Naive thymus-derived CD8-positive, alpha-beta T cell (primary cell): Measurements from ENCODE around the gene ASGR2. TPM values are rescaled to one million over a fixed set of nuclear protein-coding genes. Genes with fewer than 3 reads are reported as not detected.
A peak's percentile ranks its signal among the peaks of the same experiment; 100 is the strongest.
"Not testable (repeated sequence)": the region's sequence is repeated elsewhere in the genome, so short reads cannot be mapped to it uniquely, and the experiment has no call there.

ENCODE experiments used
- ATAC-seq, 2 donors: fragments of 150-1000 bp; cut with Tn5 transposase in 1 of 2; sonication (Bioruptor Pico), chemical (Tn5 transposase) in 1 of 2; 1 replicate in 1 of 2; 2 replicates in 1 of 2; pipeline ENCODE4 v1.10.0; 2021; ENCODE audit warnings: mild to moderate bottlenecking in 2 of 2, moderate library complexity in 2 of 2
- POLR2A ChIA-PET: fragments of 350-600 bp; sonication (Branson Sonifier 250); formaldehyde crosslinking; loops from one replicate; lab custom pipeline; 2021; ENCODE audit warnings: antibody characterized with exemption; lab: Charles Lee
- DNase-seq, 10 donors: peaks; one replicate each; pipeline versions ENCODE4 v3.0.0 to v3.0.0-alpha.2; 2020 to 2022
- H3K27ac Mint-ChIP-seq, 10 donors: one replicate each; pipeline ENCODE4 v1.8.0; 2020 to 2022; ENCODE audit warnings: mild to moderate bottlenecking in 10 of 10, mixed read lengths in 10 of 10, moderate library complexity in 4 of 10, inconsistent platforms in 1 of 10
- H3K27me3 Mint-ChIP-seq, 5 donors: one replicate each; pipeline ENCODE4 v1.8.0; 2021 to 2022; ENCODE audit warnings: mixed read lengths in 5 of 5
- H3K36me3 Mint-ChIP-seq, 3 donors: one replicate each; pipeline ENCODE4 v1.8.0; 2020 to 2022; ENCODE audit warnings: mixed read lengths in 3 of 3, mild to moderate bottlenecking in 2 of 3, inconsistent platforms in 1 of 3
- H3K4me1 Mint-ChIP-seq, 4 donors: one replicate each; pipeline ENCODE4 v1.8.0; 2021 to 2022; ENCODE audit warnings: mixed read lengths in 4 of 4
- H3K4me3 Mint-ChIP-seq, 10 donors: one replicate each; pipeline ENCODE4 v1.8.0; 2020 to 2022; ENCODE audit warnings: mild to moderate bottlenecking in 10 of 10, mixed read lengths in 10 of 10, moderate library complexity in 6 of 10, inconsistent platforms in 1 of 10
- H3K9me3 Mint-ChIP-seq, 9 donors: one replicate each; pipeline ENCODE4 v1.8.0; 2020 to 2022; ENCODE audit warnings: mixed read lengths in 9 of 9, mild to moderate bottlenecking in 3 of 9, inconsistent platforms in 1 of 9, moderate library complexity in 1 of 9
- polyA plus RNA-seq, 3 donors: library from polyadenylated mRNA; unstranded; fragments of 300-500 nt; fragmentation: Illumina TruSeq; gene quantifications; one replicate each; pipeline ENCODE4 v1.2.3, GENCODE V29; 2021
- total RNA-seq, 8 experiments: library from RNA in 2 of 8; stranded (reverse) in 2 of 8; gene quantifications; one replicate each; pipeline ENCODE4 v1.2.3 and lab custom pipeline; 2021 to 2026

The ASGR2 gene
- total and polyA plus RNA-seq, 5 experiments from 2014 or later: not detected

DNA sequence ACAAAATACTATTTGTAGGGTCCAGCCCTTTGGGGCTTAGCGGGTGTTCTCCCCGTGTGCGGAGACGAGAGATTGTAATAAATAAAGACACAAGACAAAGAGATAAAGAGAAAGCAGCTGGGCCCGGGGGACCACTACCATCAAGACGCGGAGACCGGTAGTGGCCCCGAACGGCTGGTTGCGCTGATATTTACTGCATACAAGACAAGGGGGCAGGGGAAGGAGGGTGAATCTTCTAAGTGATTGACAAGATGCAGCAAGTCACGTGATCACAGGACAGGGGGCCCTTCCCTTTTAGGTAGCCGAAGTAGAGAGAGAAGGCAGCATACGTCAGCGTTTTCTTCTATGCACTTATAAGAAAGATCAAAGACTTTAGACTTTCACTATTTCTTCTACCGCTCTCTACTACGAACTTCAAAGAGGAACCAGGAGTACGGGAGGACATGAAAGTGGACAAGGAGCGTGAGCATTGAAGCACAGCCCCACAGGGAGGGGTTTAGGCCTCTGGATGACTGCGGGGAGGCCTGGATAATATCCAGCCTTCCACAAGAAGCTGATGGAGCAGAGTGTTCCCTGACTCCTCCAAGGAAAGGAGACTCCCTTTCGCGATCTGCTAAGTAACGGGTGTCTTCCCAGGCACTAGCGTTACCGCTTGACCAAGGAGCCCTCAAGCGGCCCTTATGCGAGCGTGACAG is 23.2 kb downstream of the ASGR2 start:
- POLR2A ChIA-PET, H3K36me3 Mint-ChIP-seq, ATAC-seq, H3K9me3 Mint-ChIP-seq, H3K27ac Mint-ChIP-seq, H3K4me3 Mint-ChIP-seq: not testable (repeated sequence)
- Mint-ChIP-seq H3K27me3 (peaks cover 8 to 40% (median 9%) of the 10 kb centered on the region in 5 donors), H3K4me1 (peaks cover 4 to 30% (median 9%) of the 10 kb centered on the region in 4 donors)
- peak in 6 of 10 donors; percentile 12 to 68 (median 35) for DNase-seq

DNA sequence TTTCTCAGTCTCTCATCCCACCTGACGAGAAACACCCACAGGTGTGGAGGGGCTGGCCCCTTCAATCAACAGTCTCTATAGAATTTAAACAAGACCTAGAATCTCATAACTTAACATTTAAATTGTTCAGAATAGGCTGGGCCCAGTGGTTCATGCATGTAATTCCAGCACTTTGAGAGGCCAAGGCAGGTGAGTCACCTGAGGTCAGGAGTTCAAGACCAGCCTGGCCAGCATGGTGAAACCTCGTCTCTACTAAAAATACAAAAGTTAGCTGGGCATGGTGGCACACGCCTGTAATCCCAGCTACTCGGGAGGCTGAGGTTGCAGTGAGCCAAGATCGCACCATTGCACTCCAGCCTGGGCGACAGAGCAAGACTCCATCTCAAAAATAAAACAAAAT is 25.1 kb downstream of the ASGR2 start:
- H3K27ac Mint-ChIP-seq, H3K9me3 Mint-ChIP-seq, H3K4me3 Mint-ChIP-seq, DNase-seq, H3K36me3 Mint-ChIP-seq, POLR2A ChIA-PET, ATAC-seq: not testable (repeated sequence)
- Mint-ChIP-seq H3K27me3 (peaks cover 11 to 42% (median 13%) of the 10 kb centered on the region in 5 donors), H3K4me1 (peaks cover 0 to 12% (median 7%) of the 10 kb centered on the region in 4 donors)

DNA sequence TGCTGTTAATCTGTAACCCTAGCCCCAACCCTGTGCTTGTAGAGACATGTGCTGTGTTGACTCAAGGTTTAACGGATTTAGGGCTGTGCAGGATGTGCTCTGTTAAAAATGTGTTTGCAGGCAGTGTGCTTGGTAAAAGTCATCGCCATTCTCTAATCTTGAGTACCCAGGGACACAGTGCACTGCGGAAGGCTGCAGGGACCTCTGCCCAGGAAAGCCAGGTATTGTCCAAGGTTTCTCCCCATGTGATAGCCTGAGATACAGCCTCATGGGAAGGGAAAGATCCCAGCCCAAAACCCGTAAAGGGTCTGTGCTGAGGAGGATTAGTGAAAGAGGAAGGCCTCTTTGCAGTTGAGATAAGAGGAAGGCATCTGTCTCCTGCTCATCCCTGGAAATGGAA is 26.2 kb downstream of the ASGR2 start:
- peaks cover 4 to 13% (median 9%) of the 10 kb centered on the region in 4 donors for H3K4me1 Mint-ChIP-seq
- POLR2A ChIA-PET, DNase-seq, H3K27ac Mint-ChIP-seq, H3K36me3 Mint-ChIP-seq, H3K9me3 Mint-ChIP-seq, H3K4me3 Mint-ChIP-seq, ATAC-seq: not testable (repeated sequence)
- H3K27me3 Mint-ChIP-seq: peaks cover 11 to 34% (median 22%) of the 10 kb centered on the region in 5 donors

DNA sequence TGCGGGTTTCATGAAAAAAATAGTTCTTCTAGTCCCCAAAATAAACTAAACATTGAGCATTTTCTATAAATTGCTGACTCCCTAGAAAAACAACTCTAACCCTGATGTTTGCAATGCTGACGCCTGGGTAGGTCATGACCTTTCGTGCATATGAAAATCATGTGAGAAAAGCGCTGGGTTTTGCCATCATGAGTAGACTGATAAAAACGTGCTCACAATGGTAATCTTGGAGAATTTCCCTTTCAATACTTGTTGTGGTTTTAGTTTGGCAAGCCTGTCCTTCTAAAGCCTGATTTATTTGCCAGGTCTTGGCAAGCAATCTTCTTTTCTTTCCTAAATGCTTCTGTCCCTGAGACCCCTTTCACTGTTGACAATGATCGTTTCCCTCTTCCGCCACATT is 30.5 kb downstream of the ASGR2 start:
- H3K36me3 Mint-ChIP-seq: no peaks in the 10 kb centered on the region
- no peaks in the 10 kb centered on the region for H3K9me3 Mint-ChIP-seq
- ATAC-seq: no peak
- H3K27me3 Mint-ChIP-seq: peaks cover 11 to 25% (median 23%) of the 10 kb centered on the region in 5 donors
- H3K4me3 Mint-ChIP-seq: peak overlapping the region in 1 of 10 donors; percentile 48
- peaks cover 13 to 41% (median 31%) of the 10 kb centered on the region in 4 donors for H3K4me1 Mint-ChIP-seq
- peak overlapping the region in 1 of 10 donors; percentile 26 for H3K27ac Mint-ChIP-seq
- no peak for DNase-seq
- POLR2A ChIA-PET: interaction anchor here (0.6 kb wide), 1 partner anchor 665 kb away, joined by 3 read pairs; no protein-coding TSS in a partner anchor

DNA sequence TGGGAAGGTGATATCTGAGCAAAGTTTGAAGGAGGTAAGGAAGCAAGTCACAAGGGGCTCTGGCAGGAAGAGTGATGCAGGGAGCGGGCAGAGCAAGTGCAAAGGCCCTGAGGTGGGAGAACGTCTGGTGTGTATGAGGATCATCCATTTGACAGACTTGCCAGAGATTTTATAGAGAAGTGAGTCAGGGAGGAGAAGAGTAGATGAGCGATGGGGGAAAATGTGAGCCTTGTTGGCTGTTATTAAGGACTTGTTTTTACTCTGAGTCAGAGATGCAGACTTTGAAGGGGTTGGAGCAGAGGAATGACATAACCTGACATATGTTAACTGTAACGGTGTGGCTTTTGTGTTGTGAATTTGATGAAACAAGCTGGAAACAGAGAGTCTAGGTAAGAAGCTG is 31.0 kb downstream of the ASGR2 start:
- DNase-seq (no peak), ATAC-seq (no peak)
- Mint-ChIP-seq H3K9me3 (no peaks in the 10 kb centered on the region), H3K4me3 (peak overlapping the region in 1 of 10 donors; percentile 45), H3K27me3 (peaks cover 8 to 21% (median 21%) of the 10 kb centered on the region in 5 donors), H3K27ac (no peak overlapping the region), H3K36me3 (no peaks in the 10 kb centered on the region), H3K4me1 (peaks cover 13 to 41% (median 31%) of the 10 kb centered on the region in 4 donors)
- POLR2A ChIA-PET: interaction anchor here (0.7 kb wide), 1 partner anchor 612 kb away, joined by 3 read pairs; no protein-coding TSS in a partner anchor

DNA sequence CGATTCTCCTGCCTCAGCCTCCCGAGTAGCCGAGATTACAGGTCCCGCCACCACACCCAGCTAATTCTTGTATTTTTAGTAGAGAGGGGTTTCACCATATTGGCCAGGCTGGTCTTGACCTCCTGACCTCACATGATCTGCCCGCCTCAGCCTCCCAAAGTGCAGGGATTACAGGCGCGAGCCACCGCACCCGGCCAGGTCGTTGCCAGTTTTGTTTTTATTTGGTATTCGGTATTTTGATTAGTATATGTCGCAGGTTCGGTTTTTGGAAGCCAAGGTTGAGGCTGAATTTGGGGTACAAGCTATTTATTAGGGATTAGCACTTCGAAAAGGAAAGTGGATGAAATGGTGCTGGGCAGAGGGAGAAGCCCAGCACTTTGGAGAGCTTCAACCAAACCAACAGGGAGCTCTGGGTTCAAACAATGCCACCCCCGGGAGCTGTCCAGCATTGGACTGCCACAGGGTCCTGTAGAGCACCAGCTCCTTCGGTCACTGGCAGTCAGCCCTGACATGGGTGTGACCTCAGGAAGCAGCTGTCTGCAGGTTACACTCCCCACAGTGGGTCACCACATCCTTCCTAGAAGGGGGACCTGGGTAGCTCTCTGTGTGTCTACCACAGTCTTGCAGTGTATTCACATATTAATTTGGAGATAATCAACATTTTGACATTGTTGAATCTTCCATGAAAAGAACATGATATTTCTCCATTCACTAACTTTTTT is 33.1 kb downstream of the ASGR2 start:
- Mint-ChIP-seq H3K4me1 (peaks cover 15 to 41% (median 31%) of the 10 kb centered on the region in 4 donors), H3K27me3 (peaks cover 3 to 16% (median 8%) of the 10 kb centered on the region in 5 donors), H3K9me3 (no peaks in the 10 kb centered on the region), H3K36me3 (no peaks in the 10 kb centered on the region), H3K4me3 (peak overlapping the region in 6 of 10 donors; percentile 21 to 52 (median 38)), H3K27ac (no peak overlapping the region)
- POLR2A ChIA-PET: interaction anchor here (0.6 to 0.7 kb wide), 2 partner anchors 97 to 302 kb away, joined by 3 to 5 read pairs; no protein-coding TSS in a partner anchor
- DNase-seq (peak in 6 of 10 donors; percentile 8 to 27 (median 21)), ATAC-seq (peak; percentile 49 to 81)

DNA sequence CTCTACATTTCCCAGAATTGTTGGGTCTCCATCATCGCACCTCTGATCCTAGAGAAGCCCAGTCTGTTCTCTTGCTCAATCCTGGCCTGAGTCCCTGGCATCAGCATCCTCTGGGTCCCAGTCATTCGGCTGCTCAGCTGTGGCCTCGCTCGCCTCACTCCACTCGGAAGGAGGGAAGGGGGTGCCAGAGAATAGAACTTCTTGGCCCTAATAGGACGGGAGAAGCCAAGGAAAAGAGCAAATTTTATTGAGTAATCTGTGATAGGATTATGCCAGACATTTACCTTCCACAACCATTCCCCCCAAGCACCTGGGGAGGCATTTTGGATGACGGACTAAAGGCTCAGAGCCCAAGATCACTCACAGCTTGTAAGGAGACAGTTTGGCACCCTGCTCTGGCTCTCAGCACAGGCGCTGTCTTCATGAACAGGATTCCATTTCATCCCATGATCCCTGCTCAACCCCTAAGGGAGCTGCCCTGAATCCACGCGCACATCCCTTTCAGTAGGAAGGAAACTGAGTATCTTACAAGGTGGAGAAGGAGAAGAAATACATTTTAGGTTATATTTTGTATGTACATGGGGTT is 34.1 kb downstream of the ASGR2 start:
- DNase-seq (no peak), ATAC-seq (no peak)
- POLR2A ChIA-PET: interaction anchor here (0.6 kb wide), 2 partner anchors 98 to 1682 kb away, joined by 5 read pairs; no protein-coding TSS in a partner anchor
- H3K4me3 Mint-ChIP-seq: no peak overlapping the region
- peak overlapping the region in 1 of 10 donors; percentile 19 for H3K27ac Mint-ChIP-seq
- peaks cover 15 to 41% (median 31%) of the 10 kb centered on the region in 4 donors for H3K4me1 Mint-ChIP-seq
- no peaks in the 10 kb centered on the region for H3K36me3 Mint-ChIP-seq
- no peaks in the 10 kb centered on the region for H3K9me3 Mint-ChIP-seq
- H3K27me3 Mint-ChIP-seq: peaks cover 0 to 11% (median 4%) of the 10 kb centered on the region in 5 donors

DNA sequence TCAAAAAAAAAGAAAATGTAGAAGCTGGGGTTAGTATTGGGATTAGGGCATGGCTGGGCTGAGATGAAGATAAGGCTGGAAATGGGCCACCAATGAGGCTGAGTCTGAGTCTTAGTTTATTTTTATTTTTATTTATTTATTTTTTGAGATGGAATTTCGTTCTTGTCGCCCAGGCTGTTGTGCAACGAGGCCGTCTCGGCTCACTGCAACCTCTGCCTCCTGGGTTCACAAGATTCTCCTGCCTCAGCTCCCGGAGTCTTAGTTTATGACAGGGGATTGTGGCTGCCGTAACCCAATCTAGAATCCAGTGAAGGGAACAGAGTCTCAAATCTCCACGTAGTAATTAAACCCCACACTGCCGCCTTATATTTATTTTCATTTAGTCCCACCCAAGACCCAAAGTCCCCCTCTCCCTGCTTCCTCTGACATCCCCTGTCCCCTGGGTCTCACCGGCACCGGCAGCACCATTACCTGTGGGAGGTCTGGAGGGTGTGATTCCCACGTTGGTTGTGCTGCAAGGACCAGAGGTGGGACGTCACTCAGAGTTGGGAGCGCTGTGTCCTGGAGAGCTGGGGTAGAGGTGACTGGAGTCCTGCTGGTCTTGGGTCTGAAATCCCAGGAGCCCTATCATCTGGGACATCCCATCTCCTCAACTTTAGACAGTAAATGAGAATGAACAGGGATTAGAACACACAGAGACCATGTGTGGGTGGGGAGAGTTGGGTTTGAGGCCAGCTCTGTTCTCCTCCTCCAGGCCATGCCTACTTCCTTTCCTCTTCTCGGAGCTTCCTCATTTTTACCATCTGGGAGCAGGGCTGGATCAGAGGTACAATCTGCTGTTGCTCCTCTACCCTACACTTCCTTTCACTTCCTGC is 34.8 kb downstream of the ASGR2 start, which contains the start of gene CLEC10A:
Gene CLEC10A, minus strand, starts transcription at position 671 of the 875 bp plus-strand sequence. CDS start 1,439 bp downstream, outside the sequence.
- Mint-ChIP-seq H3K27me3 (peaks cover 0 to 11% (median 4%) of the 10 kb centered on the region in 5 donors), H3K4me1 (peaks cover 15 to 41% (median 31%) of the 10 kb centered on the region in 4 donors), H3K27ac (peak within 1 kb of the TSS in 2 of 10 donors; percentile 18 to 19), H3K9me3 (no peaks in the 10 kb centered on the region), H3K4me3 (no peak within 1 kb of the TSS), H3K36me3 (no peaks in the 10 kb centered on the region)
- ATAC-seq (no peak), DNase-seq (no peak)
- POLR2A ChIA-PET: interaction anchor here (0.6 kb wide), 1 partner anchor 1681 kb away, joined by 5 read pairs; no protein-coding TSS in a partner anchor

DNA sequence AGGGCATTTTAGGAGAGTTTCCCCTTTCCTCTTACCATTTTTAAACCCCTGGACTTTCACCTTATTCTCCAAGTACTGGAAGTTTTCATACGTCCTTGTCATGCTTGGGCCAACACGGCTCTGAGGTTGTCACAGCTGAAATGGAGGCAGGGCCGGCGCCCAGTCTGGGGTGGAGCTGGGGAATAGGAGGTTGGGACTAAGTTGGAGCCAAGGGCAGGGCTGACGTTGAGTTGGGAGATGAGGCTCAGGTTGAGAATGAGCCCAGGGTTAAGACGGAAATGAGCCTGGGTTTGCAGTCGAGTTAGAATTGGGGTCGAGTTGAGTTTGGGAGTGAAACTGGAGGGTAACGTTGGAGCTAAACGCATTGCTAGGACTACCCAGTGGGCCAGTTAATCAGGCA is 35.9 kb downstream of the ASGR2 start:
- Mint-ChIP-seq H3K9me3 (no peaks in the 10 kb centered on the region), H3K4me3 (no peak overlapping the region), H3K27me3 (peaks cover 0 to 5% (median 0%) of the 10 kb centered on the region in 5 donors), H3K4me1 (peaks cover 12 to 34% (median 24%) of the 10 kb centered on the region in 4 donors), H3K27ac (no peak overlapping the region), H3K36me3 (no peaks in the 10 kb centered on the region)
- no peak for DNase-seq
- ATAC-seq: no peak
- POLR2A ChIA-PET: interaction anchor here (1.0 kb wide), 1 partner anchor 23 kb away, joined by 3 read pairs; no protein-coding TSS in a partner anchor

DNA sequence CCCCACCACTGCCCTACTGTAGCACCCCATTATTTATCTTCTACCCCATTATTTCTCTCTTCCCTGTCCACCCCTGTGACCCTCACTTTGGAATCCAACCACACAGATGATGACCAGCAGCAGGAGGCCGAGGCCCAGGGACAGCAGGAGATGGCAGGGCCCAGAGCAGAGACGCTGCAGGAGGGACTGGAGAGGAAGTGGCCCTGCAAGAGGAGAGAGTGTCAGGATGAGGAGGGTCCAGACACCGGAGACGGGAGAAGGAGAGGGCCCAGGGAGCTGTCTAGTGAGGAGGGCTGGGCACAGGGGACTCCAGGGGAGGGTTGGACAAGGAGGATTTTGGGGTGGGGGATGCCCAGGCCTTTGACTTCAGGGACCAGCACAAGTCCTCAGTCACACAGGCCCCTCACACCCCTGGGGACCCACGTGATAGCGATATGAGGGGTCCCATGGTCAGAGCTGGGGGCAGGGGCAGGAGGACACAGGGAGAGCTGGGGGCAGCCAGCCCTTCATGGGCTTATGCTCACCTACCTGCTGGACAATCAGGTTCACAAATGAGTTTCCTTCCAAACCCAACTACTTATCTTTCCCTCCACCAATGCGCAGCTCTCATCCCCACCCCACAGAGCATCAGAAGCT is 36.6 kb downstream of the ASGR2 start:
- ATAC-seq: no peak
- no peaks in the 10 kb centered on the region for H3K9me3 Mint-ChIP-seq
- peak overlapping the region in 1 of 10 donors; percentile 79 for H3K27ac Mint-ChIP-seq
- DNase-seq: no peak
- peak overlapping the region in 1 of 10 donors; percentile 50 for H3K4me3 Mint-ChIP-seq
- POLR2A ChIA-PET: interaction anchor here (1.0 kb wide), 1 partner anchor 22 kb away, joined by 3 read pairs; no protein-coding TSS in a partner anchor
- peaks cover 8 to 29% (median 21%) of the 10 kb centered on the region in 4 donors for H3K4me1 Mint-ChIP-seq
- H3K36me3 Mint-ChIP-seq: no peaks in the 10 kb centered on the region
- no peaks in the 10 kb centered on the region for H3K27me3 Mint-ChIP-seq

DNA sequence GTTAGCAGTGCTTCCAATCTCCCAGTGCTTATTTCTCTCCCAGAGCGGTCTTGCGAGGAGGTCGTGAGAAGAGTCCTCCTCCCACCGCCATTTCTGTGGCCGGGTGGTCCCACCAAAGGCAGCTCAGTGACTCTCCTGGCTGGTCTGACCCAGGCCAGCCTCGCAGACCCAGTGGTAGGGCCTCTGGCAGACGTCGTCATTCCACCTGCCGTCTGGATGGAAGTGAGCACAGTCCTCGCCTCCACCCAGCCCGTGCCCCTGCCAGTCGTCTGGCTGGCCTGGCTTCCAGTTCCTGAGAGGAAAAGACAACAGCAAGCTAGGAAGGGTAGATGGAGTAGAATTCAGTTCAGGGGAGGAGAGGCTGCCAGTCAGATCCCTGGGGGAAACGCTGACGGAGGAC is 39.7 kb downstream of the ASGR2 start:
- Mint-ChIP-seq H3K27ac (peak overlapping the region in 1 of 10 donors; percentile 54), H3K27me3 (no peaks in the 10 kb centered on the region), H3K9me3 (no peaks in the 10 kb centered on the region), H3K36me3 (no peaks in the 10 kb centered on the region), H3K4me1 (peaks cover 0 to 3% (median under 1%) of the 10 kb centered on the region in 4 donors), H3K4me3 (no peak overlapping the region)
- DNase-seq: no peak
- ATAC-seq: no peak
- POLR2A ChIA-PET: interaction anchor here (0.6 kb wide), 1 partner anchor 15 kb away, joined by 3 read pairs; no protein-coding TSS in a partner anchor
